GM19372 (cell line): ENCODE measurements around the gene USP48.
"Not testable (repeated sequence)": the region's sequence is repeated elsewhere in the genome, so short reads cannot be mapped to it uniquely, and the experiment has no call there.

Source experiments
- ATAC-seq: cut with Tn5 transposase; IDR thresholded peaks from one replicate; pipeline ENCODE4 v1.9.1; 2021; ENCODE audit warnings: mild to moderate bottlenecking, low read depth, moderate library complexity; ENCODE audit not compliant: unreplicated experiment

Gene USP48

DNA sequence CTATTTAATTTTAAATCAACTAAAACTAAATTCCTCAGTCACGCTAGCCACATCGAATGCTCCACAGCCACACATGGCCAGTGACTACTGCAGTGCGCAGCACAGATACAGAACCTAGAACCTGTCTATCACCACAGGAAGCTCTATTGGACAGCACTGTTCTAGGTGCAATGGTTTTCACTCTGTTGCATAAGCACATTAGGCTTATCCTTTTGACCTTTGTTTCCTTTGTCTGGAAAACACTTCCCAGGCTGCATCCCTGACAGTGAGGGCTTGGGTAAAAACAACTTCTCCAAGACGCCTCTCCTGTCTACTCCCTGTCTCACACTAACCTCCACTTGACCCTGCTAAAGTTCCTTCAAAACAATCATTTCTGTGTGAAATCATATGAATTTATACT, 80.2 kb downstream of the USP48 start:
- no peak for ATAC-seq

DNA sequence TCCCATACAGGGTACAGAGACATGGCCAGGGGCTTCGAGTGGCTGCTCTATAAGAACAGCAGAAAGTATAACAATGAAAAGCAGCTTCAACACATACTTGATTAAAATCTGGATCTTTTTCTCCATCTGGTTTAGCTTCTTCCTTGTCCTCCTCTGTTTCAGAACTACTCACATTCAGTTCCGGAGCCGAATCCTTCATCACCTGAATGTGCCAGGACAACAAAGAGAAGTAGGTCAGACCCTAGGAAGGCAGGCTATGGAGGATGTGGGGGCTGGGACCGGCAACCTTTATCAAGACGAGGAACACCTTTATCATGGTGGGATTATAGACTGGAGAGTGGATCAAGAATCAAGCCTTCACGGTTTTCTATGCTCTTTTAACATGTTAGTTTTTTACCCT, 81.5 kb downstream of the USP48 start:
- no peak for ATAC-seq

DNA sequence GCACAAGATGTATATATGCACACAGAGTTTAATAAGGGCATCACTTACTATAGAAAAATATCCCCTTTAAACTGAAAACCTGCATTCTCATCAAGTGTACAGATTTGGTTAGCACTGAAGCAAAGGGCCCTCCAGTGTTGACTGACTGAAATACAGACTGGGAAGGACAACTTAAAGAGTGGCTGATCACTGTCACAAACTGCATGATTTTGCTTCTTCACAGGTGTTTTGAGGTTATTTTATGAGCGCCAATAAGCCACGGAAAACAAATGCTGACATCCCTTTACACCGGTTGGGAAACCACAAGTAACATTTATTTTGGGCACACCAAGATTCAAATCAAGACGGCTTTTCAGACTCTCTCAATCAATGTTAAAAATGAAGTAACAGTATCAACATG, 82.9 kb downstream of the USP48 start:
- ATAC-seq, result no peak

DNA sequence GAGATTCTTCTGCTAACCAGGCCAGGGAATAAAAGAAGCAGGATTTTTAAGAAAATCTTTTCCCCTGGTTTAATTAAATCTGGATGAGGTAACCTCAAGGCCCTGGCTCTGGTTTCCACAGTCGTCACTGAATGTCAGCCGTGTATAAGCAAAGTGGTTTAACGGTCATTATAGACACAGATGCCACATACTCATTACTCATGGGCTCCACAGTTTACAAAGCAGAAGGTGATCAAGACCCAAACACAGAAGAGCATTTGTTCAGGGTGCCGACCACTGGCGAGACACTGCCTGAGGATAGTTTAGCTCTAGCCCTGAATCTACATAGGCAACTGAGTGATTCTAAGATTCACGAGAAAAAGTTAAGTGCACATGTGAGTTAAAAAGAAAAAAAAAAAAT, 86.0 kb downstream of the USP48 start:
- ATAC-seq, result no peak

DNA sequence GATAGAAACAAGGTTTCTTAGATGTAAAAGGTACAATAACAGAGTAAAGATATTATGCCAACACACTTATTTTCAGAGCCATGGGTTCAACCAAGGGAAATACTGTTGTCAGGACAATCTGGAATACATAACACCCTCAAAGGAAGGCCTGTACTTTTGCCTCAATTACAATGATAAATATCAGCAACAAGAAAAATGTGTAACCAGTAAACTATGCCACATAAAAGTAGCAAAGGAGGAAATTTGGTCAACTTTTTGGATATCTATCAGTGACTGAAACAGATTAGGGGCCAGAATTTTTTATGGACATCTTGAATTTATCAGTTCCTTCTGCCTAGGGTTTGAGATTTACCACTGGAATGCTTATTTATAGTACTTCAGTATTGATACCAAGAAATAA, 89.2 kb downstream of the USP48 start:
- ATAC-seq, result no peak

DNA sequence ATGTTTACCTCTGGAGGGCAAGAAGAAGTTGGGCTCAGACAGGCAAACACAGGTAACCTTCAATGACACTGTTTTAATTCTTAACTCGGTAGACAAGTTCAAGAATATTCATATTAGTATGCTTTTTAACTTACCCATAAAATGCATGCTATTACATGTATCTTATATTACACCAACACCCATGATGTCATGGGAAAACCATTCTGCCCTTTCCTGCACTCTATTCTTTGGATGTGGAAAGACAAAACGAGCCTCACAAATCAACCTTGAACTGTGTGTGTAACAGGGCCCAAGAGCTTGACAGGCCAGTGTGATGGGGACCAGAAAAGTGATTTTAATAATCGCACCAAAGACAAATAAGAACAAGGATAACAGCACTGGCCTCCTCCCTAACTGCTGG, 91.2 kb downstream of the USP48 start:
- no peak for ATAC-seq

DNA sequence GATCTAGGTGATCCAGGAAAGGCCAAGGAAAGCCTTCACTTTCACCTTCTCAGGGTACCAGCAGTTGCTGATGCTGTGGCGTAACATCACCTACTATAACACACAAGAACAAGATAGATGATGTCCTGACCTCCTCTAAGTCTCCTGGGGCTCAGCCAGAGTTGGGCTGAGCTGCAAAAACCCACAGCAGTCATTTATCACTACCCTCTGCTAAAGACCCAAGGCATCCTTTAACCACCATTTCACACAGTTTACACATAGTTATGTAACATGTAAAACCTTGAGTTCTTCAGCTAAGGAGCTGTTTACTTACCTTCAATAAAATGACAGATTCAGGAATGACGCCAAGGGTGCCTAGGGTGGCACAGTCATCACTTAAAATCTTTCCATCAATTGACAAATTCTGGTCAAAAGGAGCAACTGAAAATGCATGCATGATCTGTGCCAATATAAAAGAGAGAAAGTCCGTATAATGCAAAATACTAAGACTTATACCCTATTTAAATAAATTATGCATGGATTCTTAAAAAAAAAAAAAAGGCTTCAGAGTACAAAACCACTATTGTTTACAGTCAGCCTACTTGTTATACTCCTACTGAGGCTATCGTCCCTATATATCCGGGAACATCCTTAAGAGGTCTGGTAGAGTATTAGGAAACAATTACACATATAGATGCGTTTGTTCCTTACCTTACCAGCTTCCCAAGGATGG, 93.1 kb downstream of the USP48 start:
- ATAC-seq, result no peak

DNA sequence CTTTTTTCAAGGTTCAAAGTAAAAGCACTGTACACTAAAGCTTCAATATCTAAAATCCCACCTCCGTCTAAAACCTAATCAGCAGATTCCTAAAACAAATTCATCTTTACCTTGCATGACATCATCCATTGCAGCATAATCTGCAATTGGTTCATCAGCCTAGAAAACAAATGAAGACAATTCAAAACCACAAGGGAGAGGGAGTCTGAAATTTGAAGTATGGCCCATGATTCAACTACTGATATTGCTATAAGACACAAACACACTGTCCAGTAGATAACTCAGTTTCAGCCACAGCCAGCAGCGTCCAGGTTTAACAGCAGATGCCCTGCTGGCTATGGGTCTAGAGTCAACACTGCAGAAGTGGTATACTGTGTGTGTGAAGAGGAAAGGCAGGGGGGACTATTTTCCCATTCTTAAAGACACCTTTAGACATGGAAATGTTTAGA, 95.8 kb downstream of the USP48 start:
- ATAC-seq, result no peak

DNA sequence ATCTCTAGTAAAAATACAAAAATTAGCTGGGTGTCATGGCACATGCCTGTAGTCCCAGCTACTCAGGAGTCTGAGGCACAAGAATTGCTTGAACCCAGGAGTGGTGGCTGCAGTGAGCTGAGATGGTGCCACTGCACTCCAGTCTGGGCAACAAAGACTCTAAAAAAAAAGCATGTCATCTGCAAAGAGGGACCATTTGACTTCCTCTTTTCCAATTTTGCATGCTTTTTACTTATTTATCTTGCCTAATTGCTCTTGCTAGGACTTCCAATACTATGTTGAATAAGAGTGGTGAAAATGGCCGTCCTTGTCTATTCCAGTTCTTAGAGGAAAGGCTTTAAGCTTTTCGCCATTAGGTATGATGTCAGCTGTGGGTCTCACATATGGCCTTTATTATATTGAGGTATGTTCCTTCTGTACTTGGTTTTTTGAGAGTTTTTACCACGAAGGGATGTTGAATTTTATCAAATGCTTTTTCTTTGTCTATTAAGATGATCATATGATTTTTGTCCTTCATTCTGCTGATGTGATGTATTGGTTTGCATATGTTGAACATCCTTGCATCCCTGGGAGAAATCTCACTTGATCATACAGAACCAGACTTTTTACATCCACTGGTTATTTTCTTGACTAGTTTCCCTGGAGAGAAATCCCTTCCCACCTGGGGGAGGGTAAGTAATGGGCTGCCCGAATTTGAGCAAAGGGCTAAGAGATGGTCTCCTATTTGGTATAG, 96.8 kb downstream of the USP48 start:
- ATAC-seq, result no peak

DNA sequence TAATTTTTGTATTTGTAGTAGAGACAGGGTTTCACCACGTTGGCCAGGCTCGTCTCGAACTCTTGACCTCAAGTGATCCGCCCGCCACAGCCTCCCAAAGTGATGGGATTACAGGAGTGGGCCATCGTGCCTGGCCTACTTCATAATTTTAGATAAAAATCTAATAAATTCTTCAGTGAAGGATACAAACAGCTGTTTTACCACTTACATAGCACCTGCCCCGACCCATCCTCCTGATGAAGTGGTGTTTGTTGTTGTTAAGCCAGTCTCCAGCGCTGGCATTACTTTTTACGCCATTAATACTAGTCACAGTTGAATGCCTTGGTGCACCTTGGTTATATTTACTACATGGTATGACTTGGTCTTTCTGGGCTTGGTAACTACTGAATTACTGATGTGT, 101.5 kb downstream of the USP48 start:
- no peak for ATAC-seq

DNA sequence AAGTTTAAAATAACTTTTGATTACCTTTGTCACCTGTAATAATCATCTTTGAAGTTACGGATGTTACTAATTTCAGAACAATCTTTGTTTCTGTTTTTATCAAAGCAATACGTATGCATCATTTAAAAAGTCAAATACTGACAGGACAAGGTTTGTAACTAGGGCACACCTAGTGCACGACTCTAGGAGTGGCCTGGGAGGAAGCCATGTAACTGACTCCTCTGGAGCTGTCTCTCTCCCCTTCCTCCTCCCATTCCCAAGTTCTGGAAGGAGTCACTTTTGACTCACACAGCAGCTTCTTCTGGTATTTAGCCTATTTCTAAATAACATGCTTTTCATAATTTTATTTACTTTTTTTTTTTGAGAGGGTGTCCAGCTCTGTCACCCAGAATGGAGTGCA, 102.0 kb downstream of the USP48 start:
- no peak for ATAC-seq

DNA sequence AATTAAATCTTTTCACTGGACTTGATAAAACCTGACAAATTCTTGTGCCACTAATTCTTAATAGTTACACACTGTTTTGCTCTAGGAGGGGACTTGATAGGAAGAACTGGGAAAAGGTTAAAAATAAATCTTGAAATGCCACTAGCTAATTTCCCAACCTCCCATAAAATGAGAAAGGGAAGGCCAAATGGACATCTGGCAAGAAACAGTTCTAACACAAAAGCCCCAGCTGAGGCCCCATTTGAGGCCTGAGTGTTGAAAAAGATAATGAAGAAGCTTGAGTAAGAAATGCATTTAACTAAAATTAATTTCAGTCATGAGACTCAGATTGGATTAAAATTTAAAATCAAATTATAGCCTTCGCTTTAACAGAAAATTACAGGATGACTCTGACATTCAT, 102.6 kb downstream of the USP48 start:
- ATAC-seq, result no peak

DNA sequence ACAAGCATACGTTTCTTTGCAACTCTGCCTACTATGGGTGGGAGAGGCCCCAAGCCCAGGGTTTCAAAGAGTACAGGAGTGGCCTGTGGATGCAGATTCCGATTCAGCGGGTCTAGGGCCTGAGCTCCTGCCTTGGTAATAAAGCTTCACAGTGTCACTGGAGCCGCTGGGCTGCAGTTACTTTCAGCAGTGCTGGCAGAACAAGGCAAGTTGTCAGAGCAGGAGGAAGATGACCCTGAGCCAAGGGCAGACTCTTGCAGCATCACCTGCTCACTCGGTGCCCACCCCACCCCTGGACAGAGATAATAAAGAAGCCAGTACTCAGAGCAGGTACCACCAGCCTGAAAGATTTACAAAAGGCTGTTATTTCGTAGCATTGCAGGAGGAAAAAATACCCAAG, 105.8 kb downstream of the USP48 start:
- no peak for ATAC-seq

DNA sequence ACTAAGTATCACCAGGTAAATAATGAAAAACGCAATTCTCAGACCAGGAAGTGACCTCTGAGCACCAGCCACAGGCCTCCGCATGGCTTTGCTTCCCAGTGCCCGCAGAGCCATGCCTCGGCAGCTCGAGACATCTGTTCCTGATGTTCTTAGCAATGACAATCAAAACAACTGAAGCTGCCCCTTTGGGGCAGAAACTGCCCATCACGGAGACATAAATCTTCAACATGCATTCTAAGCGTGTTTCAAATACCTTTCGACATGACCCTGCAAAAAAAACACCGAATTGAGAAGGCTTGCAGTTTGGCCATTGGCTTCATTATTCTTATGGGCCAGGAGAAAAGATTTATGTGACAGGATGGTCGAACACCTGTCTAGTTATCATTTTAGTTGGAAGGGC, 108.0 kb downstream of the USP48 start:
- ATAC-seq, result no peak

DNA sequence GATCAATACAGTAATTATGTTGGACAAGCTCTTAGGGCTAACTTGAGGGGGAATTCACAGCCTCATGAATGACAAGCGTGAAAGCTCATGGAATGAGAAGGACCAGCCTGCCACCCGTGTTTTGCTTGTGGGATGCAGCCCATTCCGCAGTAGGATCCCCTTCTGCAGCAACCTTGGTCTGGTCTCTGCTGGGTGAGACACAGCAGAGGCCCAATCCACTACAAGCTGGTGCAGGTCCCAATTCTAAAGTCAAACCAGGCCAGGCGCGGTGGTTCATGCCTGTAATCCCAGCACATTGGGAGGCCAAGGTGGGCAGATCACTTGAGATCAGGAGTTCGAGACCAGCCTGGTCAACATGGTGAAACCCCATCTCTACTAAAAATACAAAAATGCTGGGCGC, 109.1 kb downstream of the USP48 start:
- ATAC-seq, result not testable (repeated sequence)

DNA sequence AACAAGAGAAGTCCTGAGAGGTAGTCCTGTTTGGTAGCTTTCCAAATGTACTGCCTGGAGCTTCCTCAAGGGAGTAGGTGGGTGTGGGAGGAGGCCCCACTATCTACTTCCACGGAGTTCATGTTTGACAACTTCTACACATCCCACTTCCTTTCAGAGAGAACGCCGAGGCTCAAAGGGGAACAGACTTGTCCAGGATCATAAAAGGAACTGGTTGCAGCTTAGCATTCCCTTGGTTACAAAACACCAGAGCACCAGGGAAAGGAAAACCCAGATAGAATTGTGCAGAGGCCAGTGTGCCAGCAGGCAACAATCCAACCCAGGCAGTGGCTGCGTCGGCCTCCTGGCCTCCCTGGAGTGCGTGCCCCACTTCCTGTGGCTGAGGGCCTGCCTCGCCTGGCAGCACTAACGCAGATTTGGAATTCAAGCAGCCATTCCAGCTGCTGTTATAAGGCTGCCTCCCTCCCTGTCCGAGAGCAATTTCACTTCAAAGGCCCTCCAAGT, 109.6 kb downstream of the USP48 start:
- ATAC-seq, result no peak

DNA sequence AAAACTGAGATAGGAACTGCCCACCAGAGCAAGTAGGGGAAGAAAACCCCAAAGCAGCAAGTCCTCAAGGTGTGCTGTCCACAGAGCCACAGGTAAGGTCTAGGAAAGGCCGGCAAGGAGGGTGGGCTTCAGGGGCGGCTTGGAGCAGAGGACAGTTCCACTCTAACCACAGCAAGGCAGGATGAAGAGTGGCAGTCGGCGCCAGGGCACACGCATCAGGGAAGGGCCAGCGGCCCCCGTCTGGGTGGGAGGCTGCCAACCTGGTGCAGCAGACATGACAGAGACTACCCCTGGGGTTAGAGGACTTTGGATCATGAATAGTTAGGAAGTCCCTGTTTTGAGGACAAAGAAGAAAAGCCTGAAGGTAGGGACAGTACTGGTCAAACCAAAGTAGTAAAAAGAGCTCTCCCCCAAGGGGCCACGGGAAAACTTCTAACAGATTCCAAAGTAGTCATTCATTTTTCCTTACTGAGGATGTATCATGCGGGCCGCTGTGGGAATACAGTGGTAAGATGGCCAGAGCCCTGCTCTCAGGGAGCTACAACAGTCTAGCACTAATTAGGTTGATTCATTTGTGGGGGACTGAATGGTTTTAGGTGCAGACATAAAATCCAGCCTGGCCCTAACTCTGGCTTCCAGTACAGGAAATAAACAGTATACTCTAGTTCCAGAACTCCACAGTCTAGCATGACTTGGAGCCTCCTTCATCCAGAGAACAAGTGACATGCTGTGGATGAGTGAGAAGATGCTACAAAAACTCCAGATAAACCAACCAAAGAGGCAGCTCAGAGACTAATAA, 110.3 kb downstream of the USP48 start:
- ATAC-seq, result no peak

DNA sequence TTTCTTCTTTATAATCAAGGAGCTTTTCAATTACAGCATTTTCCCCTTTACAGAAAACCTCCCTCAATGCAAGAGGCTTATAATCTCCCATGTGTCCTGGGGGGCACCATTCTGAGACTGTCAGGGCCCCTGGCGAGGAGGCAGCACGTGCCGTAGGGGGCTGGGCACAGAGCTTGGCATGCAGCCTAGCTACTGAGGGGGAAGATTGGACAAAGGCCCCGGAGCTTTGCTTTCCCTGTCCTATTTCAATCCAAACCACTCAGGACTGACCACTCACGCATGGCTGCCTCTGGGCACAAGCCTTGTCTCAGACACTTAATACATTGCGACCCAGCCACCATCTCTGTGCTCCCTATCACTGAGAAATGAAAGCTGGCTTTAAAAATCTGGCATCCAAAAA, 111.0 kb downstream of the USP48 start:
- no peak for ATAC-seq

DNA sequence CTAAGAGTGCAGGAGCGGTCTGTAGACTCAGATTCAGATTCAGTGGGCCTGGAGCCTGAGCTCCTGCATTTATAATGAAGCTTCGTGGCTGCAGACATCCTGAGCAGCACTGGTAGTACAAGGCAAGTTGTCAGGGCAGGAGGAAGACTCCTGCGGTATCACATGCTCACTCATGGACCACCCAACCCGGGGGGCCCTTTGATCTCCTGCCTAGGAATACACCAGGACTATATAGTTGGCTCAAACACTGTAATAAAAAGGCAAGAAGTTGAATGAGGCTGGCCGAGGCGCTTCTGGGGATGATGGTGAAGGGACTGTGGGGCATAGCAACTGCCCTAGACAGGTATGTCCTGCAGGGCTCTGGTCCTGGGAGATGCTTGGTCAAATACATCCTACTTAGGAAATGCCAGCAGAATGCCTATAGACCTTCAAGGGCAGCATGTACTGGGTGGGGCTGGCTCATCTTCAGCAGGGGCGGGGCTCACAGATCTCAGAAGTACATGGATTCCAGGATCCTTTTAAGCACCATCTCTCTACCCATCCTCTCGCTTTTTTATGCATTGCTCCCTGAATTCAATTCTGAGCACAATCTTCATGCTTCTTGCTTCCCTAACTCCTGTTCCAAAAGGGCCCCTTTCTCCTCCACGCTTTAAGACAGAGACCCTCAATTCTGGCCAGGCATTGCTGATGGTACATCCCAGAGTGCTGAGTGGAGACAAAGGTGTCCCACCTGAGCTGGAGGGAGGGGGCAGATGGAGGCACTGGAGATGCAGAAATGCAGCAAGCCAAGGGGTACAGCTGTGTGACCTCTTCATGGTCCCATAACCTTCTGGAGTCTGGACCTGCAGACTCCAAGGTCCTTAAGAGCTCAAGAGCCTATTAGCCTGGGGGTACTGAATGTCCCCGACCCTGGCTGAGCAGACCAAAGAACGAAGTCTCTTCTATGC, 111.7 kb downstream of the USP48 start:
- no peak for ATAC-seq
